HG02870 (cell line): ENCODE measurements around the gene RPS21.

Experiments
- ATAC-seq: cut with Tn5 transposase; IDR thresholded peaks from one replicate; pipeline ENCODE4 v1.9.1; 2021; ENCODE audit warnings: mild to moderate bottlenecking, moderate library complexity; ENCODE audit not compliant: unreplicated experiment

Gene RPS21

DNA sequence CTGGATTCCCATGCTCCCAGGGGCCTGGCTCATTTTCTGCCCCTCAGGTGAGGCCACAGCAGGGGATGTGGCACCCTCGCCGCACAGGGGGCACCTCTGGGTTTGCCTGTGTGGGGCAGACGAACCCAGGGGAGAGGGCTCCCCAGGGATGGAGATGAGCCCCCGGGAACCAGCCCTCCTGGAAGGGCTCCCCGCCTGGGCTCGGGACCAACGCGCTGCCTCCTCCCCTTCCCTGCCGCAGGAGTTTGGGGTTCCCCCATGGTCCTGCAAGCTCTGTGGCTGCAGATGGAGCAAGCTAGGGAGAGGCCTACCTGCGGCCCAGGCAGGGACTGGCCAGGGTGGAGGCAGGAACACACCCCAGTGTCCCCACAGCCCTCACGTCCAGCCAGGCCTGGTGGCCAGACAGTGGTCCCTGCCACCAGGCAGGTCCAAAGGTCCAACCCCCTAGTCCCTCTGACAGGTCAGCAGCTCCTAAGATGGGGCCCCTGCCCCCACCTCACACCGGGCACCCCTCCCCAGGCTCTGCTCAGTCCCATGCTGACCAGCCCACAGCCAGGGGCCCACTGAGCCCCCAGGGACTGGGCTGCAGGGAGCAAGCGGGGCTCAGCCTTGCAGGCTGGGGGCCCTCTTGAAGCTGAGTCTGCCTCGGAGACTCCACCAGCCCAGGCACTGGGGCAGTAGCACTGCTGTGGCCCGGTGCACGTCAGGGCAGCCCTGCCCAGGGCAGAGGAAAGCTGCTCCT, 33.4 kb upstream of the RPS21 start:
- no peak for ATAC-seq

DNA sequence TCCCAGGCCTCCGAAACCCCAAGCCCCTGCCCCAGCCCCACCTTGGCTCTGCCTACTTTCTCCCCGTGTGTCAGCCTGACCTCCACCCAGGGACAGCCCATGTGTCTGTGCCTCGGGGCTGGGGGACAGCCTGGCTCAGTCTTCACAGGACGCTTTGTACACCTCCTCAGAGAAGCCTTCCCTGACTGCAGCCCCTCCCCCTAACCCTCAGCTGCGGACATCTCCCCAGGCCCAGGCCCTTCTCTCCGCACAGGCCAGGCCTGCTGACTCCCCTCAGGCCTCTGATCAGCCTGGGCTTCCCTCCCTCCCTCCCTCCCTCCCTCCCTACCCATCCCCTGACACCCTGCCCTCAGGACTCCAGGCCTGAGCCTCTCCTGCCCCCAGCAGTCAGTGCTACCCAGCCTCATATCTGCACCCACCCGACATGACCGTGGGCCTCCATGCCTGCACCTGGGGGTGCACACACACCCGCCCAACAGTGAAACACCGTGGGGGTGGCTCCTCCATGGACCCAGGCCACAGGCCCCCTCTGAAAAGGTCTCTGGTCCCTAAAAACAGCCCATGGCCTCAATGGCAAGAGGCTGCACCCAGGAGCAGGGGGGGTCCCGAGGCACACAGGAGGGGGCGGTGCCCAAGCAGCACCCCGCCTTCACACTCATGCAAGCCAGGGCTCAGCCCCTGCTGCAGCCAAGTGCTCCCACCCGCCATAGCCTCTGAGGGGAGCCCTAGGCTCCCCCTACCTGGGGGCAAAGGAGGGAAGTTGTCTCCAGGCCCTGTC, 32.7 kb upstream of the RPS21 start:
- ATAC-seq, result no peak

DNA sequence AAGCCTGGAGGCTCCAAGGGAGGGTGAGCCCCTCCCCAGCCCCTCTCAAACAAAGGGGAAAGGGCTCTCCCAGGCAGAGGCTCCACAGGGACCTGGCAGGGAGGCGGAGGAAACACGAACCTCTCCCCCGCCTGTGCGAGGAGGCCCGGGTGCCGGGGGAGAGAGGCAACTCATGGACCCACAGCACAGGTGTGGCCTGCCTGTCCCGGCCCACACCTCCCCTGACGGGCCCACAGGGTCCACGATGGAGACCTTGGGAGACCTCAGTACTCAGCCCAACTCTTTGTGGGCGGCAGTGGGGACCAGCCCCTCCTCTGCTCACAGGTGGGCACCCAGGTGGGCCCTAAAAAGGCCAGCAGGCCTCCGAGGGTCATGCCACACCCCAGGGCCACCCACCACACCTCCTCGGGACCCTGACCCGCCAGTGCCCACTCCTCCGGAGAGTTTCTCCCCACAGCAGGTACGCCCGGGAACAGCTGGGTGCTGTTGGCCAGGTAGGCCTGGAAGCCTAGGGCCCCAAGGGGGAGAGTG, 32.0 kb upstream of the RPS21 start:
- ATAC-seq, result no peak

DNA sequence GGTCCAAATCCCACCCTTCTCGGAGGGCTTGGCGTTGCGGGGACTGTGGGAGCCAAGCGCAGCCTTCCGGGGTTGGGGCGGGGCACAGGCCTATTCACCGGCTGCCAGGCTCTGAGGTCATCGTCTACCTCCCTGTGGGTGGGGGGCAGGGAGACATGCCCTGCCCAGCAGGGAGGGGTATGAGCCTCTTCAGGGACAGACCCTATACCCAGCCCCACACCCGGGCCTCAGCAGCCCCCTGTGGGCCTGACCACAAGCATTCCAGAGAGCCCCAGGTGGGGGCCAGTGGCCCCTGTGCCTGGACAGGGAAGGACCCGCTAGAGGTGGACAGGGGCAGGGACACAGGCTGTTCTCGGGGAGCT, 31.4 kb upstream of the RPS21 start:
- no peak for ATAC-seq

DNA sequence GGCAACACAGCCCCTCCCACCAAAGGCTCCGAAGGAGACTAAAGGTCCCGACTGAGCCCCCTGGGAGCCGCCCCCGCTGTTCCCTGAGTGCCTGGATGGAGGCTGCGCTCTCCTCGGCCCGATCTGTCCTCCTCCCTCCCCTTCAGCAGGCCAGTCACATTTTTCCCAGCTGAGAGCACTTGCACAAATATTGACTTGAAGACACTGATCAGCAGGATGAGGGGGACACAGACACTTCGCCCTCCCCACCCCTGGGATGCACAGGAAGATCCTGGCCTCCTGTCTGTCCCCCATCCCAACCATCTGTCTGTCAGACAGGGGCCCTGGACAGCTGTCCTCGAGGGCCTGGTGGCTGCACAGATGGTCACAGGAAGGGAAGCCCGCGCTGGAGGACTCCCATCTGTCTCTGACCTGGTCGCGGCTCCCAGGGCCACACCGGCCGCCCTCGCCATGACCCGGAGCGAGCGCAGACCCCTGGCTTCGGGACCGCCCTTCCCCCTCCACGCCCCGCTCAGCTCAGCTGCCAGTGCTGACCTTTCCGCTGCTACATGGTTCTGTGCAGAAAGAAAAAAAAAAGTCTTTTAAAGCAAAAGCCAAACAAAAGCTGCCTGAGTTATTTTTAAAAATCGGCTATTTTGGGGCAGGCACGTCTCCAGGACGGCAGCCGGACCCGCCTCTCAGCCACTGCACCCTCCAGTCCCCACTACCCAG, 30.9 kb upstream of the RPS21 start:
- no peak for ATAC-seq

DNA sequence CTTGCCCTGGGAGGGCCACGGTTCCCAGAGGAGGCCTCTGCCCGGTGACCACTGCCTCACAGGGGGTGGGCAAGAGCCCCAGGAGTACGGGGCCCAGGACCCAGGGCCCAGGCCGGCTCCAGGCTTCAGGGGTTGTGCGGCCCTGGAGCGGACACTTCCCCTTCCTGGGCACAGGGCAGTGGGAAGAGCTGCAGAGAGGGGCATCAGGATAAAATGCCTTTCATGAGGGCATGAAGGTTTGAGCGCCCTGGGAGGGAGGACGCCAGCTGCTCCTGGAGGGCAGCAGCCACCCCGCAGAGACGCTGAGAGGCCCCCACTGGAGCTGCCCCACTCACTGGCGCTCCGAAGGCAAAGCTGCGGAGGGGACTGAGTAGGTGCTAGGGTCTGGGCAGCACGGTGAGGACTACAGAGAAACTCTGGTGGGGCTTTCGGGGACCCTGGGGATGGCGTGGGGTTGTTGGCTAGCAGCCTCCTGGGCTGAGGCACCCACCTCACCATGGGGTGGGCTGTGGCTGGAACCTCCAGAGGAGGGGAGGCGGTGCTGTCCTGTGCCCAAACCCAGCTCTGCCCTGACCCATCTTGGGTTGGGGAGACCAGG, 30.2 kb upstream of the RPS21 start:
- no peak for ATAC-seq

DNA sequence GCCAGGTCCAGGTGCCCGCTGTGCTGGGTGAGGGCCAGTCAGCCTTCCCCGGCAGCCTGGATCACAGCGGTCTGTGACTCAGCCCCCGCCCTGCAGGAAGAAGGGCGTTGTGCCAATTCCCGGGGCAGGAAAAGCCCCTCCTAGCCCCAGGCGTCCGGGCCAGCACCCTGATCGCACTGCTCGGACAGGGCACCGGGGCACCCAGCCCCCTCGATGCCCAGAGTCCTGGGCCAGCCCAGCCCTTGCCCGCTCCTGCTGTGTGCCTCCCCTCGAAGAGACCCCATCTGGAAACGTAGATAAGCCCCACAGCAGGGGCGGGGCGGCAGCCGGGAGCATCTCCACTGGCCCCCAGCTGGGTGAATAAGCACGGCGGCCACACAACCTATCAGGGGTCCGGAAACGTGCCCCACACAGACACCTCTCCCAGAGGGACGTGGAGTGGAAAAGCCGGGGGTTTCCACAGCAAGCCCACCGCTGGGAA, 29.7 kb upstream of the RPS21 start:
- ATAC-seq, result no peak

DNA sequence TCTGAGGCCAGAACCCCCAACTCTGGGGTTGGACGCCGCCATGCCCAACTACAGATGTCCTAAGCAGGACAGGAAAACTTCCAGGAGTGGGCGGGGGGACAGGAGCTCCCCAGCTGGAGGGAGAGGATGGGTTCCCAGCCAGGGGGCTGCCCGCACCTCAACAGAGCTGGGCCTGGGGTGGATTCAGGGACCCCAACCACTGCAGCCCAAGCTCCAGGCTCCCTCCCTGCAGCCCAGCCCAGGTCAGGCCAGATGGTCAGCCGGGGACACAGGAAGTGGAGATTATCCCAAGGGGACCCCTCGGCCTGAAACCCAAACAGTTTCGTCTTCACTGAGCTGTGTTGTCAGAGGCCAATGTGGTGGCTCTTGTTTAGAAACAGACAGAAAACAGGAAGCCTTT, 29.2 kb upstream of the RPS21 start:
- ATAC-seq, result no peak

DNA sequence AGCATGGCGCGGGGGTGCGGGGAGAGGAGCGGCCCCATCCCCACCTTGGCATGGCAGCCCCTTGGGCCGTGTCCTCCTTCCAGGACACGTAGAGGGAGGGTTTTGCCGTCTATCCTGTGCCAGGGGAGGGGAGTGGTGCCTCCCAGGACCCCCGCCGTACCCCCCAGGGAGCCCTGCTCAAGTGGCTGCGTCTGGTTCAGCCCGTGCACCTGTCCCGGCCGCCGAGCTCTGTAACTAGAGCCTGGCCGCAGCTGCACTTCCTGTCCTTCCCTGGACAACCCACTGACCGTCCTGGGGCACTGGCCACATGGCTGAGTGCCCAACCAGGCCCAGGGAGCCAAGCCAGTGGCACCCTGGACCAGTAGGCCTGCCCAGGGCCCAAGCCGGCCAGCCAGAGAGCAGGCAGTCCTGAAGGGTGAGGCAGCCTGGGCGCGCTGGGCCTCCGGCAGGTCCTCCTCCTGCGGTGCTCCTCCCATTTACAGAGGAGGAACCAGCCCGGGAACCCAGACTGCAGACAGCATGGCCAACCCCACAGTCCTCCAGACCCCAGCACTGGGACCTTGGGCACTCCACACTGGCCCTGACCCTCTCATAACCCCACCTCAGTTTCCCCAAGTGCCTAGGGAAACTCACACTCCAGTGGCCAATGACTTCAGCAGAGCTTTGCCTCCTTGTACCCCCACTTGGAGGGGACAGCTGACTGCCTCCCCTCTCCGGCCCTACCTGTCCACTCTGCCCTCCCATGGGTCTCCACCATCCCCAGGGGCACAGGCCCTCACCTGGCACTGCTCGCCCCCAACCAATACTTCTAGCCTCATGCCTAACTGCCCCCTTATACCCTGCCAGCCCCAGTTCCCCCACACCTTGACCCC, 28.5 kb upstream of the RPS21 start:
- ATAC-seq, result no peak

DNA sequence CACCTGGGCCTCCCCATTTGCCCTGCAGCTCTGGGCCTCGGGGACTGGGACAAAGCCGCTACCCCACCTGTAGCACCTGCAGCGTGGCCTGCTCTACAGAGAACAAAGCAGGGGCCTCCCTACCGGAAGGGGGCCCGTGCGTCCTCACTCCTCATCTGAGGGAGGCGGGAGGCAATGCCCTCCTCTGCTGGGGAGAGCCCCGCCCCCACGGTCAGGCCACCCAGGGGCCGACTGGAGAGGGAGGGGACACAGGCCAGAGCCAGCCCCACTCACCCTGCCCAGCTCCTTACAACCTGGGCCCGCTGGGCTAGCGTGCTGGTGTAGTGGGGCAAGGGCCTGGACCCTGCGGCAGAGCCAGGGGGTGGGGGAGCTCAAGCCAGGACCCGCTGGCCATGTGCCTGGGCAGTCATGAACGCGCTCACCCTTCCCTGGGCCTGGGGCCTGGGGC, 27.8 kb upstream of the RPS21 start:
- ATAC-seq, result no peak

DNA sequence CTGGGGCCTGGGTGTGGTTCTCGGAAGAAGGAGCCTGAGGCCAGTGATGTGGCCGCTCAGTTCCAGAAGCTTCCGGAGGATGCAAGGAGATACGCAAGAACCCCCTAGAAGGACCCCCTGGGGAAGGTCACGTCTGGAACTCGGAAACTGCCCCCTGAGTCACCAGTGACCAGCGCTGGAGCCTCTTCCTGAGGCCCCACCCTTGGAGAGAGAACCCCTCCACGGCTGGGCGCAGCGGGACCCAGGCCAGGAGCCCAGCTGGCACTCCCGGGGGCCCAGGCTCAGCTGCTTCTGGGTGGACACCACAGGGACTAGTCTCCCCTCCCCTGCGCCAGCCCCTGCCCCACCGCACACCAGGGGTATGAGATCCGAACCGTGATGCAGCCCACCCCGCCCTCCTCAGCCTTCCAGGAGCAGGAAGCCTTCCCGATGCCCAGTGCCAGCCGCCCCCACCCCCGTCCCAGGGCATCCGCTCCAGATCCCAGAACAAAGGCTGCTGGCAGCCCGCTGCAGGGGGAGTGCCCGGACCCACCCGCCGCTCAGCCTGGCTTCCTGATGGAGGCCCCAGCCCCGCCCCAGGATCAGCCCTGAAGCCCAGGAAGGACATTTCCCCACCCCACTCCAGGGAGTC, 27.3 kb upstream of the RPS21 start:
- no peak for ATAC-seq

DNA sequence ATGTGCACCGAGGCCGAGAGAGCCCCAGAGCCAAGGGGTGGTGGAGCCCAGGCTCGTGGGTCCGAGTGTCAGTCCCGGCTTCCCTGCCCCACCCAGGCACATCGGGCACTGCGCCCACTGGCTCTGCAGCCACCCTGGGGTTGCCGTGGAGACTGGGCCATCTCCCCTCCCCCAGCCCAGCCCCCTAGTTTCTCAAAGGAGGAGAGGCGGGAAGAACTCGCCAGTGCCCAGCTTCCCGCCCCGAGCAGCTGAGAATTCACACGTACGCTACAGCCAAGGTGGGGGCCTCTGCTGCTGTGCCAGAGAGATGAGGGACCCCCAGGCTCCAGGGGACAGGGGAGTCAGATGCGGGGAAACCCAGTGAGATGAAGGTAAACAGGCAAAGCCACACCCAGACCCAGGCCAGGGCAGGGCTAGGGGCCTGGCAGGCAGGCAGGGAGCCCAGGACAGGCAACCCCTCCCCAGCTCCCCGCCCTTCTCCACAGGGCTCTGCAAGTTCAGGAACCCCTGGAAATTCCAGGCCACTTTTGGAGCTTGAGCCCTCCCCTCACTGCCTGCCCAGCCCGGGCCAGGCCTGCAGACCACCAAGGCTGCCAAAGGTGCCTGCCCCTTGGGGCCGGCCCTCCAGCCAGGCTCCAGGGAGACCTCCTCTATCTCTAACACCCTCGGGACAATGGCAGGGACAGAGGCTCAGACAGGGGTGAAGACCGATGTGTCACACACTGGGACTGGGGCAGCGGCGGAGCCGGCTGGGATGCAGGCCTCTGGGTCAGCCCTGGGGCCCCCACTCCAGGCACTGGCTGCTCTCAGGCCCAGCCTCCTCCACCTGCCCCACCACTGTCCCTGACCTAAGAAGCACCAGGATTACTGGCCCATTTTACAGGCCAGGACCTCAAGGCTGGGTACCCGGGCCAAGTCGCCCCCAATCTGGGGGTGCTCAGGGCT, 25.8 kb upstream of the RPS21 start:
- ATAC-seq, result no peak

DNA sequence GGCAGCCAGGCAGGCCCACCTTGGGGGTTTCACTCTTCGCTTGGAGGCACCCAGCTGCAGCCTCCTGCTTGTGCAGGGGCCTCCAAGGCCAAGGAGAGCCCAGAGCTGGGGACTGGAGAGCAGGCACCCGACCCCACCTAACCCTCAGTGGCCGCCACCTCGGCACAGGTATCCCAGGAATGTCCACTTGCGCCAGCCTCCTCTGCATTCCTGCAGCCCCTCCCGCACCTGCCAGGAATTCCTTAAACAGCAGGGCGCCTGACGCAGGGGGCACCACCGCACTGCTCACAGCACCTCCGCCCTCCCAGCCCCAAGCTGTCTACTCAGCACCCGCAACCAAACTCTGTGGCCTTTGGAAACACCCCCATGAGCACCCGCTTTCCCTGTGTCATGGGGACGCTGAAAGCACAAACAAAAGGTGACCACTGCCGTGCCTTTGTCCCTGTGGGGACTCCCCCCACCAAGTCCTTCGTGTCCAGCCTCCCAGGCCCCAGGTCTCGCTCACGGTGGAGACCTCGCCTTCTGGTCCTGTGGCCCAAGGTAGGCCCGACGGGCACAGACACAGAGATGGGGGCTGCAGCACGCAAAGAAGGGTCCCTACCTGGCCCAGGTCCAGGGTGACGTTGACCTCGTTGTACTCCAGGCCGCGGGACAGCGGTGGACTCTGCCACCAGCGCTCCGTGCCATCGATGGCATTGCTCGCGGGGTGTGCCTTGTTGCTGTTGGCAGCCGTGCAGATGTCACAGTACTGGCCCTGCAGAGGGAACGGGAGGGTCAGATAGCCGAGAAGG, 24.9 kb upstream of the RPS21 start:
- no peak for ATAC-seq

DNA sequence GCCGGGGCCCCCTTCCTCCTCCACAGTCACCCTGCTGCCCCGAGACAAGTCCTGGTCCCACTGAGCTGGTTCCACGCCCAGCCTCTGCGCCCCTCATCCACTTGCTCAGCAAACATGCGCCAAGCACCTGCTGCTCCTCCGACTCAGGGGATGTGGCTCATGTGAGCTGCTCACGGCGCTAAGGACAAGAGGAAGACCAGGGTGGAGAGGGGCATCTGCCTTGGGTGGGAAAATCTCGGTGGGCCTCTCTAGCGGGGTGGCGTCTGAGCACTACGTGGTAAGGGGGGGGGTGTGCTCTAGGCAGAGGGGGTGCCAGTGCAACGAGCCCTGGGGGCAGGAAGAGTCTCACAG, 24.3 kb upstream of the RPS21 start:
- no peak for ATAC-seq

DNA sequence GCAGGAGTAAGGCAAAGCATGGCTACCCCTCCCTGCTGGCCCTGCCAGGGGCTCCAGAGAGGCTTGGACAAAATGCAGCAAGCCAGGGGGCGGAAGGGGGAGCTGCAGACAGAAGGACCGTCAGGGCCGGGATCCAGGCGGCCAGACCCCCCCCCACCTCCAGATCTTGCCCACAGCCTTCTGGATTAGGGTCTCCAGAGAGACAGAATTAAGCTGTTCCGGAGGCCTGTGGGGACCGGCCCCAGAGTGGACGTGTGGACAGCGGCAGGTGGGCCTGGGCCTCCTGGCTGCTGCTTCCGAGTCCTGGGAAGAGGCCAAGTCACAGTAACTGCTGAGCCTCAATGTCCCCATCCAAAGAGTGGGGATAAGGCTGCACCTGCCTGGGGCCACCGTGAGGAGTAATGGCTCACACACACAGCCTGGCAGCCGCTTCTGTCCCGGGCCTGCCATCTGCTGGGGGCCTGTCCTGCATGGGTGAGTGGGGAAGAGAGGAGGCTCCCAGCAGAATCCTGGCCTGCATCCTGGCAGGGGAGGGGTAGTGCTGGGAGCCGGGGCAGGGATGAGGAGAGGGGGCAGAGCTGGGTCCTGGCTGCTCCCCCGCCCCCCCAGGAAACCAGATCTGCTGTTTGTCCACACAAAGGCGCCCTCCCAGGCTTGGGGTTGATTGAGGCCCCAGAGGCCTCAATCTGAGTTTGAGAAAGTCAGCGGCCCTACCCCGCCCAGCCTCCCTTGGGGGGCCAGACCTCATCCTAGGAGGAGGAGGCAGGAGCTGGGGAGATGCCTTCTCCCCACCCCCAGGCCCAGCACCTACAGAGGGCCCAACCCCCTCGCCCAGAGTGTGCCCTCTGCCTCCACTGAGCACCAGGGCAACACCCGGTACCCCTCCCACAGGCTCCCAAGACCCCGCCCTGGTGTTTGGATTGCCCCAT, 23.6 kb upstream of the RPS21 start:
- ATAC-seq, result no peak

DNA sequence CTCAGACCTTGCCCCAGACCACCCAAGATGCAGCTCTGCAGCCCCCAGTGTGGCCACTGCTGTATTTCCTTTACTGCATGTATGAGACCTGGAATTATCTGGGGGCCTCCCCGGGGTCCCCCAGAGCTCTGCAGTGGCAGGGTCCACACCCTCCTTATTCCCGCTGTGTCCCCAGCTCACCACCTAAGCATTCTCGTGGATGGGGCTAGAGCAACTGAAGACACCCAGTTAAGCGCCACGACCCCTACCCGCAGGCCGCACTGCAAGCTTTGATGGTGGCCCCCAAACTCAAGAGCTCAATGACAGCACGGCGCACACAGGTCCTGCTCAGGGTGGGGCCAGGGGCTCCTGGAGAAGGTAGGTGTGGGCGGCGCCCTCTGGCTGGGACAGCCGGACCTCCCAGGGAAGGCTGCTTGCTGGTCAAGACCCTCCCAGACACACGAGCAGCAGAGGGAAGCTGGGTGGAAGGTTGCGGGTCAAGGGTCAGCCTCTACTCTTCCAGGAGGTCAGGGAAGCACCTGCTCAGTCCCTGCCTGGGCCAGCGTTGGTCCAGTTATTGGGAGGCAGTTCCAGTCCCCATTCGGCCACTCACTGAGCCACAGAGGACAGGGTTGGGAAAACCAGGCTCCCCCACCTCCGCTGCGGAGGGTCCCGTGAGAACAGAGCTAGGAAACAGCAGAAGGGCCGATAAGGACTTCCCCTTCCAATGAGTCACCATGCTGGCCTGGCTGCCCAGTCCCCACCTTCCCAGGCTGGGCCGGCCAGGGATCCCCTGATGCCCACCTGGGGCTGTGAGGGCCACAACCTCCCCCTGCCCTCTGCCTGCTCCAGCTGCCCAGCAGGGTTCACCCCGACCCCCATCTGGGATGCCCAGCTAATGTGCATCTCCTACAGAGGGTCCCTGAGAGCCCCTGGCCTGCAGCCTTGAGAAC, 22.7 kb upstream of the RPS21 start:
- no peak for ATAC-seq
